ENCODE data around the gene ADK.

- no peak for TF ChIP-seq CTCF (IDR thresholded peaks at IDR 0.05; ENCODE audit: insufficient read depth, low read depth, low read length)
- TF ChIP-seq EZH2 (IDR thresholded peaks at IDR 0.05; ENCODE audit: insufficient read depth, low read length) = no peak
Measured at GRCh38 chr10:74244807-74245206, 93.8 kb downstream of the ADK start.
